Measurements from ENCODE around the gene MEDAG.

Gene MEDAG

DNA sequence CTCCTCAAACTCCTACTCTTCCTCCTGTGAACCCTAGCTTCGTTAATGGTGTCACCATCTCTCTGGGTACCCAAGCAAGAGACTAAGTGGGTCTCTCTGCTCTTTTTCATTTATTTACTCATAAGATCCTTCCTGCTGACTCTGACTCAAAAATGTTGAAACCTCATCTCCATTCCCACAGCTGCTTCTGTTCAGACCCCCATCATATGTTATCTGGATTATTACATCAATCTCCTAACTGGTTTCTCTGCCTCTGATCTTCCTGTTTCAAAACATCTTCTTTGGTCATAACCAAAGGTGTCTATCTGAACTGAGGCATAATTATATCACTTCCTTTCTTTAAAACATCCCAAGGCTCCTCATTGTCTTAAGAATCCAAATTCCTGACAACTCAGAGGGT is 2.0 kb upstream of the MEDAG start:
- H3K9me3 ChIP-seq (ENCODE audit: severe bottlenecking) = no peaks in the 10 kb centered on the region
- DNase-seq = no peak
- no peaks in the 10 kb centered on the region for H3K27me3 ChIP-seq (ENCODE audit: insufficient read depth, low read depth, severe bottlenecking)
- H3K36me3 ChIP-seq = no peaks in the 10 kb centered on the region
- TF ChIP-seq, protein P1, sequence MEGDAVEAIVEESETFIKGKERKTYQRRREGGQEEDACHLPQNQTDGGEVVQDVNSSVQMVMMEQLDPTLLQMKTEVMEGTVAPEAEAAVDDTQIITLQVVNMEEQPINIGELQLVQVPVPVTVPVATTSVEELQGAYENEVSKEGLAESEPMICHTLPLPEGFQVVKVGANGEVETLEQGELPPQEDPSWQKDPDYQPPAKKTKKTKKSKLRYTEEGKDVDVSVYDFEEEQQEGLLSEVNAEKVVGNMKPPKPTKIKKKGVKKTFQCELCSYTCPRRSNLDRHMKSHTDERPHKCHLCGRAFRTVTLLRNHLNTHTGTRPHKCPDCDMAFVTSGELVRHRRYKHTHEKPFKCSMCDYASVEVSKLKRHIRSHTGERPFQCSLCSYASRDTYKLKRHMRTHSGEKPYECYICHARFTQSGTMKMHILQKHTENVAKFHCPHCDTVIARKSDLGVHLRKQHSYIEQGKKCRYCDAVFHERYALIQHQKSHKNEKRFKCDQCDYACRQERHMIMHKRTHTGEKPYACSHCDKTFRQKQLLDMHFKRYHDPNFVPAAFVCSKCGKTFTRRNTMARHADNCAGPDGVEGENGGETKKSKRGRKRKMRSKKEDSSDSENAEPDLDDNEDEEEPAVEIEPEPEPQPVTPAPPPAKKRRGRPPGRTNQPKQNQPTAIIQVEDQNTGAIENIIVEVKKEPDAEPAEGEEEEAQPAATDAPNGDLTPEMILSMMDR (IDR thresholded peaks at IDR 0.05; ENCODE audit: low read depth, low read length) = no peak
- H3K27ac ChIP-seq = no peak overlapping the region
- H3K4me3 ChIP-seq (ENCODE audit: low read depth, low read length) = no peak overlapping the region

- TF ChIP-seq, protein P1 (IDR thresholded peaks at IDR 0.05; ENCODE audit: low read depth, low read length) = no peak
- no peaks in the 10 kb centered on the region for H3K36me3 ChIP-seq
- H3K27me3 ChIP-seq (ENCODE audit: insufficient read depth, low read depth, severe bottlenecking) = no peaks in the 10 kb centered on the region
- H3K27ac ChIP-seq = no peak overlapping the region
- no peak for DNase-seq
- H3K4me3 ChIP-seq (ENCODE audit: low read depth, low read length) = no peak overlapping the region
- no peaks in the 10 kb centered on the region for H3K9me3 ChIP-seq (ENCODE audit: severe bottlenecking)
These were observed 460 bp downstream of the MEDAG start for GRCh38 chr13:30906411-30907051.

GRCh38 chr13:30907121-30907861 is 1.2 kb downstream of the MEDAG start:
- Histone ChIP-seq H3K27ac (no peak overlapping the region), H3K4me3 (ENCODE audit: low read depth, low read length) (no peak overlapping the region)
- TF ChIP-seq, protein P1 (IDR thresholded peaks at IDR 0.05; ENCODE audit: low read depth, low read length) = no peak

DNA sequence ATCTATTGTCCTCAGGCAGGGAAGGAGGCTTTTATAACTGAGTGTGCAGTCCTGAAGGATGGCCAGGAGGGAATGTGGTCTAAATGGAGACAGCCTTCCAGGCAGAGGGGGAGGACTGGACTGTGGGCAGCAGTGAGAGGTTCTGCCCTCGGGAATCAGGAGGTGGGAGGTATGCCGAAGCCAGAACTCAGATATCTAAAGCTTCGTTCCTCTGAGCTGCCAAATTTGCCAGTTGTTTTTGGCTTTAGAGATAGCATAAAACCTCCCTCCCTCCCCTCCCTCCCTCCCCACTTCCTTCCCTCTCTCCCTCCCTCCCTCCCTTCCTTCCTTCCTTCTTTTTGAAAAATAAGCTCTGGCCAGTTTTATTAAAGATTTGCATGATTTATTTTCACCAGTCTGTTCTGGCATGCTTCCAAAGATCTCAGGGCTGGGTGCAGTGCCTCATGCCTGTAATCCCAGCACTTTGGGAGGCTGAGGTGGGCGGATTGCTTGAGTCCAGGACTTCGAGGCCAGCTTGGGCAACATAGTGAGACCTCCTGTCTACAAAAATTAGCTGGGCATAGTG is 2.4 kb downstream of the MEDAG start:
- H3K9me3 ChIP-seq (ENCODE audit: severe bottlenecking) = no peaks in the 10 kb centered on the region
- no peak overlapping the region for H3K4me3 ChIP-seq (ENCODE audit: low read depth, low read length)
- H3K36me3 ChIP-seq = no peaks in the 10 kb centered on the region
- H3K27ac ChIP-seq = no peak overlapping the region
- no peaks in the 10 kb centered on the region for H3K27me3 ChIP-seq (ENCODE audit: insufficient read depth, low read depth, severe bottlenecking)
- TF ChIP-seq, protein P1 (IDR thresholded peaks at IDR 0.05; ENCODE audit: low read depth, low read length) = no peak
- DNase-seq = no peak

More at GRCh38 chr13:30907121-30907861, 1.2 kb downstream of the MEDAG start:
- no peaks in the 10 kb centered on the region for H3K9me3 ChIP-seq (ENCODE audit: severe bottlenecking)
- H3K36me3 ChIP-seq = no peaks in the 10 kb centered on the region
- H3K27me3 ChIP-seq (ENCODE audit: insufficient read depth, low read depth, severe bottlenecking) = no peaks in the 10 kb centered on the region
- no peak for DNase-seq

GRCh38 chr13:30910676-30911075 is 4.6 kb downstream of the MEDAG start:
- H3K36me3 ChIP-seq = no peaks in the 10 kb centered on the region
- no peak overlapping the region for H3K27ac ChIP-seq
- H3K4me3 ChIP-seq (ENCODE audit: low read depth, low read length) = no peak overlapping the region
- TF ChIP-seq, protein P1 (IDR thresholded peaks at IDR 0.05; ENCODE audit: low read depth, low read length) = no peak
- no peak for DNase-seq
- H3K9me3 ChIP-seq (ENCODE audit: severe bottlenecking) = no peaks in the 10 kb centered on the region
- no peaks in the 10 kb centered on the region for H3K27me3 ChIP-seq (ENCODE audit: insufficient read depth, low read depth, severe bottlenecking)
